Ovary (tissue), 3 donors: ENCODE measurements around the gene HNRNPLL.

Experiments used
- CTCF ChIP-seq, 3 donors: fragments of 450-650 bp in 2 of 3; fragments of 200-600 bp in 1 of 3; IDR thresholded peaks; one replicate each; pipeline versions ENCODE4 v1.5.1 to v1.8.0; 2016 to 2022; ENCODE audit warnings: antibody characterized with exemption in 3 of 3, mild to moderate bottlenecking in 1 of 3
- EP300 ChIP-seq: sonication (generic); formaldehyde crosslinking; IDR thresholded peaks from one replicate; pipeline ENCODE4 v1.6.1; 2017; ENCODE audit warnings: antibody characterized with exemption
- donor health status: DM: no; HTN: no; CAD: no.

GRCh38 chr2:38583524-38583923, 19.2 kb downstream of the HNRNPLL start:
- no peak for TF ChIP-seq EP300
- no peak for TF ChIP-seq CTCF (IDR thresholded peaks at IDR 0.05)
